ENCODE data around the gene SEC61B. TPM values are rescaled to one million over a fixed set of nuclear protein-coding genes. Genes with fewer than 3 reads are reported as not detected.

The SEC61B gene
- total RNA-seq, 1 donor, result 155 TPM

DNA sequence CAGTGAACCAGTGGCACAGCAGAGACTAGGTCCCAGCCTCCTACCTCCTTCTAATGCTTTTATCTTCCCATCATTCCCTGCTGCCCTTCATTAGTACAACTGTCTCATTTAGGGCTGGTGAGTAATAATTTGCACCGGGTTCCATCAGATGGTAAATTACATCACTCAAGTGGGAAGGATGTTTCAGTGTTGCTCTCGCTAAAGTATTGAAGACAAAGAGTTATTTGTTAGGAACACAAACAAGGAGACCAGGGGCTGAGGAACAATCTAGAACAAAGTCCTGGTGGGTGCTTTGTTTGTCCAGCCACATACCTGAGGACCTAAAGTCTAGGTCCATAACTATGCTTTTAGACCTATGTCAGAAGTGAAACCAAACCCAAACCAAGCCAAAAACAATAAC lies 52.4 kb downstream of the SEC61B start:
- no peak overlapping the region for H3K4me3 ChIP-seq (ENCODE audit: low read depth, low read length)
- TF ChIP-seq, protein P1, sequence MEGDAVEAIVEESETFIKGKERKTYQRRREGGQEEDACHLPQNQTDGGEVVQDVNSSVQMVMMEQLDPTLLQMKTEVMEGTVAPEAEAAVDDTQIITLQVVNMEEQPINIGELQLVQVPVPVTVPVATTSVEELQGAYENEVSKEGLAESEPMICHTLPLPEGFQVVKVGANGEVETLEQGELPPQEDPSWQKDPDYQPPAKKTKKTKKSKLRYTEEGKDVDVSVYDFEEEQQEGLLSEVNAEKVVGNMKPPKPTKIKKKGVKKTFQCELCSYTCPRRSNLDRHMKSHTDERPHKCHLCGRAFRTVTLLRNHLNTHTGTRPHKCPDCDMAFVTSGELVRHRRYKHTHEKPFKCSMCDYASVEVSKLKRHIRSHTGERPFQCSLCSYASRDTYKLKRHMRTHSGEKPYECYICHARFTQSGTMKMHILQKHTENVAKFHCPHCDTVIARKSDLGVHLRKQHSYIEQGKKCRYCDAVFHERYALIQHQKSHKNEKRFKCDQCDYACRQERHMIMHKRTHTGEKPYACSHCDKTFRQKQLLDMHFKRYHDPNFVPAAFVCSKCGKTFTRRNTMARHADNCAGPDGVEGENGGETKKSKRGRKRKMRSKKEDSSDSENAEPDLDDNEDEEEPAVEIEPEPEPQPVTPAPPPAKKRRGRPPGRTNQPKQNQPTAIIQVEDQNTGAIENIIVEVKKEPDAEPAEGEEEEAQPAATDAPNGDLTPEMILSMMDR (IDR thresholded peaks at IDR 0.05; ENCODE audit: insufficient read depth, low read length), result no peak
- no peak for DNase-seq (ENCODE audit: low read depth)

Small RNA genes within 50 kb of the gene (small RNA-seq; reads per million reads assigned to genes)
- not detected for gene RN7SL794P

Other genes starting within 250 kb of the SEC61B start
- 20.1 and 28.8 TPM in 2 replicates for gene TGFBR1, start 117.2 kb upstream of the SEC61B start, total RNA-seq (ENCODE audit: low replicate concordance)
- 44.3 and 59.3 TPM in 2 replicates for gene ALG2, start 340 bp upstream of the SEC61B start, total RNA-seq (ENCODE audit: low replicate concordance)